DOHH2 (cell line): ENCODE measurements around the gene NCAN.
A peak's percentile ranks its signal among the peaks of the same experiment; 100 is the strongest.

Experiments
- H3F3A ChIP-seq: fragments of 200-600 bp; sonication (generic), shearing (Covaris generic); 2 replicates; pipeline ENCODE4 v1.6.0; 2016; ENCODE audit warnings: antibody characterized with exemption, mild to moderate bottlenecking; ENCODE audit not compliant: control insufficient read depth, insufficient read depth
- H3K27ac ChIP-seq: fragments of 200-600 bp; sonication (generic); 2 replicates; pipeline ENCODE4 v1.5.1; 2014; ENCODE audit warnings: low read depth, mild to moderate bottlenecking, low read length, moderate library complexity
- H3K27me3 ChIP-seq: fragments of 200-600 bp; sonication (generic); 2 replicates; pipeline ENCODE4 v1.6.1; 2014; ENCODE audit warnings: mild to moderate bottlenecking, low read length, mixed read lengths; ENCODE audit not compliant: control insufficient read depth
- H3K36me3 ChIP-seq: fragments of 200-600 bp; sonication (generic); 2 replicates; pipeline ENCODE4 v1.6.1; 2014; ENCODE audit warnings: mild to moderate bottlenecking, low read length, moderate library complexity, mixed read lengths; ENCODE audit not compliant: control insufficient read depth
- H3K4me1 ChIP-seq: fragments of 200-600 bp; sonication (generic); 2 replicates; pipeline ENCODE4 v1.6.1; 2014; ENCODE audit warnings: mild to moderate bottlenecking, low read length, mixed read lengths; ENCODE audit not compliant: control insufficient read depth
- H3K4me2 ChIP-seq: fragments of 200-600 bp; sonication (generic); 2 replicates; pipeline ENCODE4 v1.6.0; 2014; ENCODE audit warnings: mild to moderate bottlenecking, low read length, moderate library complexity
- H3K4me3 ChIP-seq: fragments of 200-600 bp; sonication (generic); 2 replicates; pipeline ENCODE4 v1.5.1; 2014; ENCODE audit warnings: mild to moderate bottlenecking, low read length, mixed read lengths
- H3K79me2 ChIP-seq: fragments of 200-600 bp; sonication (generic); 2 replicates; pipeline ENCODE4 v1.6.1; 2014; ENCODE audit warnings: mild to moderate bottlenecking, low read length, mixed read lengths; ENCODE audit not compliant: control insufficient read depth
- H3K9me2 ChIP-seq: fragments of 200-600 bp; sonication (generic); replicated peaks from 2 replicates; pipeline ENCODE4 v1.6.1; 2014; ENCODE audit warnings: mild to moderate bottlenecking, low read length, mixed read lengths; ENCODE audit not compliant: control insufficient read depth
- H3K9me3 ChIP-seq: fragments of 200-600 bp; sonication (generic); 2 replicates; pipeline ENCODE4 v1.6.1; 2014; ENCODE audit warnings: antibody characterized with exemption, low read length, mixed read lengths; ENCODE audit not compliant: control insufficient read depth, insufficient read depth
- H4K20me1 ChIP-seq: fragments of 200-600 bp; sonication (generic); 2 replicates; pipeline ENCODE4 v1.6.0; 2014; ENCODE audit warnings: low read depth, mild to moderate bottlenecking, antibody characterized with exemption, low read length, moderate library complexity; ENCODE audit not compliant: control insufficient read depth, insufficient read depth
- EZH2phosphoT487 ChIP-seq: fragments of 200-600 bp; sonication (generic); IDR thresholded peaks from 2 replicates; pipeline ENCODE4 v1.6.1; 2017; ENCODE audit warnings: borderline replicate concordance, mild to moderate bottlenecking, antibody characterized with exemption, low read length, moderate library complexity, mixed read lengths
- TF ChIP-seq, protein P1 (sequence below): fragments of 200-600 bp; sonication (generic); IDR thresholded peaks from one replicate; pipeline ENCODE4 v1.5.1; 2014; ENCODE audit warnings: antibody characterized with exemption, mild to moderate bottlenecking, low read depth, low read length; ENCODE audit not compliant: poor library complexity, severe bottlenecking

Gene NCAN

DNA sequence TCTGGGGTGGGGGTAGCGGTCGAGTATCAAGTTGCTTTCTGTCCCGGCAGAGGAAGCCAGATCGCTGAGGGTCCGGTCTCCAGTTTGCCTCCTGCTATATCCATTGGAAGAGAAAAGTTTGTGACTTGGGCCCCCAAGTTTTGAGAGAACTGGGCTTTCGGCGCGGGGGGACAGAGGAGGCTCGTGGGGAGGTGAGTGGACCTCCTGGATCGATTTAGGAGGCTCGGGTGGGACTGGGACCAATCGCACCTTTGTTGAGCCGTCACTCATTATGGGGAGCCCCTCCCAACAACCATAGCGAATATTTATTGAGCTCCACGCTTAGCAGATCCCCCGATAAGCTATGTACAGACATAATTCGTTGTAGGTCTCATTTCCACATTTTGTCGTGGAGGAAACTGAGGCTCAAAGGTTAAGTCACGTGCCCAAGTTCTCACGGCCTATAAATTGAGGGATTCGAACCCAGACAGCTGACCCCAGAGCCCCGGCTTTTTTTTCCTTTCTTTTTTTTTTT lies 18.8 kb upstream of the NCAN start:
- Histone ChIP-seq H3K4me3 (peak overlapping the region; percentile 93), H3K9me3 (no peaks in the 10 kb centered on the region), H3K36me3 (peaks cover 42% of the 10 kb centered on the region), H3K4me2 (peak overlapping the region; percentile 68), H3K9me2 (no peaks in the 10 kb centered on the region), H3K27ac (peak overlapping the region; percentile 70), H3K27me3 (no peaks in the 10 kb centered on the region), H4K20me1 (no peaks in the 10 kb centered on the region), H3F3A (no peaks in the 10 kb centered on the region), H3K4me1 (peaks cover 29% of the 10 kb centered on the region), H3K79me2 (peaks cover 59% of the 10 kb centered on the region)
- no peak for TF ChIP-seq EZH2phosphoT487
- TF ChIP-seq, protein P1, sequence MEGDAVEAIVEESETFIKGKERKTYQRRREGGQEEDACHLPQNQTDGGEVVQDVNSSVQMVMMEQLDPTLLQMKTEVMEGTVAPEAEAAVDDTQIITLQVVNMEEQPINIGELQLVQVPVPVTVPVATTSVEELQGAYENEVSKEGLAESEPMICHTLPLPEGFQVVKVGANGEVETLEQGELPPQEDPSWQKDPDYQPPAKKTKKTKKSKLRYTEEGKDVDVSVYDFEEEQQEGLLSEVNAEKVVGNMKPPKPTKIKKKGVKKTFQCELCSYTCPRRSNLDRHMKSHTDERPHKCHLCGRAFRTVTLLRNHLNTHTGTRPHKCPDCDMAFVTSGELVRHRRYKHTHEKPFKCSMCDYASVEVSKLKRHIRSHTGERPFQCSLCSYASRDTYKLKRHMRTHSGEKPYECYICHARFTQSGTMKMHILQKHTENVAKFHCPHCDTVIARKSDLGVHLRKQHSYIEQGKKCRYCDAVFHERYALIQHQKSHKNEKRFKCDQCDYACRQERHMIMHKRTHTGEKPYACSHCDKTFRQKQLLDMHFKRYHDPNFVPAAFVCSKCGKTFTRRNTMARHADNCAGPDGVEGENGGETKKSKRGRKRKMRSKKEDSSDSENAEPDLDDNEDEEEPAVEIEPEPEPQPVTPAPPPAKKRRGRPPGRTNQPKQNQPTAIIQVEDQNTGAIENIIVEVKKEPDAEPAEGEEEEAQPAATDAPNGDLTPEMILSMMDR: no peak

DNA sequence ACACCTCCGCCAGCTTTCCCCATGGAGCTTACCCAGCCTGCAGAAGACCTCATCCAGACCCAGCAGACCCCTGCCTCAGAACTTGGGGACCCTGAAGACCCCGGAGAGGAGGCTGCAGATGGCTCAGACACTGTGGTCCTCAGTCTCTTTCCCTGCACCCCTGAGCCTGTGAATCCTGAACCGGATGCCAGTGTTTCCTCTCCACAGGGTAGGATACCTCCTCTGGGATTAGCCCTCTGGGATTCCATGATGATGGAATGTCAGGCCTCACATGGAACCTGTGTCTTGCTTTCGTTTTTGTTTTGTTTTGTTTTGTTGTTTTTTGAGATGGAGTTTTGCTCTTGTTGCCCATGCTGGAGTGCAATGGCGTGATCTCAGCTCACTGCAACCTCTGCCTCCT lies 17.8 kb upstream of the NCAN start:
- H3K4me2 ChIP-seq: peak overlapping the region; percentile 68
- H3K36me3 ChIP-seq: peaks cover 47% of the 10 kb centered on the region
- no peaks in the 10 kb centered on the region for H3K9me3 ChIP-seq
- H3K27ac ChIP-seq: no peak overlapping the region
- peak overlapping the region; percentile 93 for H3K4me3 ChIP-seq
- peaks cover 53% of the 10 kb centered on the region for H3K79me2 ChIP-seq
- H4K20me1 ChIP-seq: no peaks in the 10 kb centered on the region
- H3K4me1 ChIP-seq: peaks cover 26% of the 10 kb centered on the region
- H3F3A ChIP-seq: no peaks in the 10 kb centered on the region
- no peaks in the 10 kb centered on the region for H3K9me2 ChIP-seq
- no peak for TF ChIP-seq EZH2phosphoT487
- TF ChIP-seq, protein P1: no peak
- H3K27me3 ChIP-seq: no peaks in the 10 kb centered on the region

DNA sequence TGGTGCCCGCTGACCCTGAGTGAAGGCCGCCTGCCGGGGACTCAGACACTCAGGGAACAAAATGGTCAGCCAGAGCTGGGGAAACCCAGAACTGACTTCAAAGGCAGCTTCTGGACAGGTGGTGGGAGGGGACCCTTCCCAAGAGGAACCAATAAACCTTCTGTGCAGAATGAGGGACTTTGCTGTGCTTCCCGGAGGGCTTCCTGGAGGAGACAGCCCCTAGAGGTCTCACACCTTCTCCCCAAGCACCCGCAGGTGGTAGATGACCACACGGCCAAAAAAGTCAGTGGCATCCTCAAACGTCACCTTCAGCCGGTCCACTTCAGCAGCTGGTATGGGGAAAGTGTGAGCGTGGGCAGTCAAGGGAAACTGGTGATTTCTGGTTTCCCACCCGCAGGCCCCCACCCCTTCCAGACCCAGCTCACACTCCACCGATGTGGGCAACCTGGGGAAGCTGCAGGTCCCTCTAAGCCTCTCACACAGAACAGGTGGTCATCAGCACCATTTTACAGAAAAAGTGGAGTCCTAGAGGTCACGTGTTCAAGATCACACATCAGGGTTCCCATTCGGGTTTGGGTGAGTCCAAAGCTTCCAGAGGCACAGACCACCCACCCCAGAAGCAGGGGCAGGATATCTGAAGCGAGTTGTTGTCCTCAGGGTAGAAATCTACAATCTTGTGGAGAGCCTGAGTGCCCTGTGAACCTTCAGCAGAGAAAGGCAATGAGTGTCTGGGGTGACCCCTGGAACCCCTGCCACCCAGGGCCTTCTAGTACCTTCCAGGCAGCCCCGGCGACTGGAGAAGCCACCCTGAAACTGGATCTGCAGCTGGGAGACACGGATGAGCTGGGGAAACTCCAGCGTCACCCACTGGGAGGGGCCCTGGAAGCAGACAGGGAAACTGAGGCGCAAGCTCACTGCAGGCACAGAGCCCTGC lies 9.8 kb upstream of the NCAN start:
- peak overlapping the region; percentile 100 for H3K4me2 ChIP-seq

More for the DNA sequence above, 9.8 kb upstream of the NCAN start:
- TF ChIP-seq, protein P1: no peak
- no peak for TF ChIP-seq EZH2phosphoT487
- H3K9me3 ChIP-seq: no peaks in the 10 kb centered on the region
- peaks cover 3% of the 10 kb centered on the region; the same call in 1 of the 2 replicates for H3F3A ChIP-seq
- no peaks in the 10 kb centered on the region for H3K27me3 ChIP-seq
- H3K4me1 ChIP-seq: peaks cover 16% of the 10 kb centered on the region
- peak overlapping the region; percentile 95 for H3K4me3 ChIP-seq
- H4K20me1 ChIP-seq: no peaks in the 10 kb centered on the region
- peak overlapping the region; percentile 48 for H3K27ac ChIP-seq
- no peaks in the 10 kb centered on the region for H3K9me2 ChIP-seq
- H3K79me2 ChIP-seq: peaks cover 20% of the 10 kb centered on the region
- H3K36me3 ChIP-seq: peaks cover 42% of the 10 kb centered on the region
